Body of pancreas (tissue), 4 donors: ENCODE measurements around the gene SEPTIN12.

Experiments used
- CTCF ChIP-seq, 7 experiments: fragments of 450-650 bp in 4 of 7; fragments of 200-600 bp in 3 of 7; sonication (generic) in 3 of 7; IDR thresholded peaks; one replicate each; pipeline ENCODE4 v1.5.1; 2016 to 2019; ENCODE audit warnings: antibody characterized with exemption in 7 of 7
- POLR2A ChIP-seq, 3 donors: fragments of 450-650 bp; IDR thresholded peaks; one replicate each; pipeline ENCODE4 v1.6.1; 2016; ENCODE audit warnings: antibody characterized with exemption in 3 of 3, mild to moderate bottlenecking in 2 of 3

DNA sequence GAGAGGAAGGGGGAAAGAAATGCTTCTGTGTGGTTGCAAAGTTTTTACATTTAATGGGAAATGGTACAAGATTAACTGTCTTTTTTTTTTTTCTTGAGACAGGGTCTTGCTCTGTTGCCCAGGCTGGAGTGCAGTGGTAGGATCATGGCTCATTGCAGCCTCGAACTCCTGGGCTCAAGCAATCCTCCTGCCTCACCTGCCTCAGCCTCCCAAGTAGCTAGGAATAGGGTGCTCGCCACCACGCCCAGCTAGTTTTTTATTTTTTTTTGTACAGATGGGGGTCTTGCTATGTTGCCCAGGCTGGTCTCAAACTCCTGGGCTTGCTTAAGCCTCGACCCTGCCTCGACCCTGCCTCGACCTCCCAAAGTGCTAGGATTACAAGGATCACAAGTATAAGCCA, 18.1 kb upstream of the SEPTIN12 start:
- TF ChIP-seq CTCF (IDR thresholded peaks at IDR 0.05) (no peak), POLR2A (IDR thresholded peaks at IDR 0.05) (no peak)
